ENCODE results near the gene SLC66A1.
"Not testable (repeated sequence)": the region's sequence is repeated elsewhere in the genome, so short reads cannot be mapped to it uniquely, and the experiment has no call there.

DNA sequence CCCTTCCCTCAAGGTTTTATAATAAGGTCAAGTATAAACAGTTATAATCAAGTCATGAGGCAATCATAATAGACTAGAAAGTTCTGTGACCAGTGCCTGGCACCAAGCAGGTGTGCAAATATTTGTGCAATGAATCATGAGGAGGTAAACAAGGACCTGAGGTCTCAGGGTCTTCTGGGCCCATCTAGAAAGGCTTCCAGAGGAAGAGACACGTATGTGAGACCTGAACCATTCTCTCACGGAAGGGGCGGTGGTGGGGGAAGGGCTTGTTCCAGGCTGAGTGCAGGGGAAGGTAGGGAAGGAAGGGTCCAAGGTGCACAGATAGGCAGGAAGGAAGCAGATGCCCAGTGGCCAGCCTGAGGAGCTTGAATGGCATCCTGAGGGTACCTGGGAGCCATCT, 26.8 kb upstream of the SLC66A1 start:
- TF ChIP-seq EZH2phosphoT487 (IDR thresholded peaks at IDR 0.05; ENCODE audit: low read depth), result not testable (repeated sequence)
- TF ChIP-seq, protein P1, sequence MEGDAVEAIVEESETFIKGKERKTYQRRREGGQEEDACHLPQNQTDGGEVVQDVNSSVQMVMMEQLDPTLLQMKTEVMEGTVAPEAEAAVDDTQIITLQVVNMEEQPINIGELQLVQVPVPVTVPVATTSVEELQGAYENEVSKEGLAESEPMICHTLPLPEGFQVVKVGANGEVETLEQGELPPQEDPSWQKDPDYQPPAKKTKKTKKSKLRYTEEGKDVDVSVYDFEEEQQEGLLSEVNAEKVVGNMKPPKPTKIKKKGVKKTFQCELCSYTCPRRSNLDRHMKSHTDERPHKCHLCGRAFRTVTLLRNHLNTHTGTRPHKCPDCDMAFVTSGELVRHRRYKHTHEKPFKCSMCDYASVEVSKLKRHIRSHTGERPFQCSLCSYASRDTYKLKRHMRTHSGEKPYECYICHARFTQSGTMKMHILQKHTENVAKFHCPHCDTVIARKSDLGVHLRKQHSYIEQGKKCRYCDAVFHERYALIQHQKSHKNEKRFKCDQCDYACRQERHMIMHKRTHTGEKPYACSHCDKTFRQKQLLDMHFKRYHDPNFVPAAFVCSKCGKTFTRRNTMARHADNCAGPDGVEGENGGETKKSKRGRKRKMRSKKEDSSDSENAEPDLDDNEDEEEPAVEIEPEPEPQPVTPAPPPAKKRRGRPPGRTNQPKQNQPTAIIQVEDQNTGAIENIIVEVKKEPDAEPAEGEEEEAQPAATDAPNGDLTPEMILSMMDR (IDR thresholded peaks at IDR 0.05; ENCODE audit: low read depth, low read length), result not testable (repeated sequence)

All from OCI-LY3 (cell line).